HG02885 (cell line): ENCODE measurements around the gene INTS7.
"Not testable (repeated sequence)": the region's sequence is repeated elsewhere in the genome, so short reads cannot be mapped to it uniquely, and the experiment has no call there.

ENCODE experiments used
- ATAC-seq: cut with Tn5 transposase; IDR thresholded peaks from one replicate; pipeline ENCODE4 v1.9.1; 2021; ENCODE audit warnings: mild to moderate bottlenecking; ENCODE audit not compliant: unreplicated experiment, poor library complexity

INTS7 gene

DNA sequence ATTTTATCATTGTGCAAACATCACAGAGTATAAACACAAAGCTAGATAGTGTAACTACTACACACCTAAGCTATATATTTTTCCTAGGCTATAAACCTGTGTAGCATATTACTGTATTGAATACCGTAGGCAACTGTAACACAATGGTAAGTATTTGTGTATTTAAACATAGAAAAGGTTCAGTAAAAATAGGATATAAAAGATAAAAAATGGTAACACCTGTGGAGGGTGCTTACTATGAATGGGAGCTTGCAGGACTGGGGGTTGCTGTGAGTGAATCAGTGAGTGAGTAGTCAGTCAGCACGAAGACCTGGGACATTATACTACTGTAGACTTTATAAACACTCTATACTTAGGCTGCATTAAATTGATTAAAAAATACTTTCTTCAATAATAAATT, 4.3 kb upstream of the INTS7 start:
- no peak for ATAC-seq

GRCh38 chr1:212037900-212038299, 2.5 kb upstream of the INTS7 start:
- no peak for ATAC-seq

GRCh38 chr1:212035835-212036605, 663 bp upstream of the INTS7 start:
- peak; percentile 10 for ATAC-seq

DNA sequence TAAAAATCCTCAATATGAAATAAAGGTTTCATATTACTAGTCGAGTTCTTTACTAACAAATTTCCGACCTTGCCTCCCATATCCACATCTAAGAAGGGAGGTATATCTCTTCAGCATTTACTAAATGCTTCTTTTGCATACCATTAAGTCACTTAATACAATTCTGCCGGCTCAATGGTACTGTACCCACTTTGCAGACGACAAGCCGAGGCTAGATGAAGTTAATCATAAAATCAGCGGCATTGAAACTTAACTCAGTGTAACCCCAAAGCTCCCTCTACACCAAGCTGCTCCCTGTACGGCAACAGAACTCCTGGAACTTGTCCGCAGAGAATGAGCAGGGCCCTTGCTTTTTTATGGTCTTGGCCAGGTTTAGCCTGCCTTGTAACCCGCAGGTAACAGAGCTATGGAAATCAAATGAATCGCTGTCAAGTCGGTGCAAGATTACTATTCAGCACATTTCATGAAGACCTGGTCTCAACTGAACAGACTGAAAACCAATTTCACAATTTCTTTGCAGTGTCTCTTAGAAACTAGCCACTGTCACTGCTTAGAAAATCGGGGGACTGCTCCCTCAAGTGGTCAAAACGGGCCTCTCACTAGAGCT, 738 bp downstream of the INTS7 start:
- peak; percentile 3 for ATAC-seq

GRCh38 chr1:212030936-212031528, 4.3 kb downstream of the INTS7 start:
- no peak for ATAC-seq

GRCh38 chr1:212027727-212028126, 7.6 kb downstream of the INTS7 start:
- ATAC-seq, result not testable (repeated sequence)

DNA sequence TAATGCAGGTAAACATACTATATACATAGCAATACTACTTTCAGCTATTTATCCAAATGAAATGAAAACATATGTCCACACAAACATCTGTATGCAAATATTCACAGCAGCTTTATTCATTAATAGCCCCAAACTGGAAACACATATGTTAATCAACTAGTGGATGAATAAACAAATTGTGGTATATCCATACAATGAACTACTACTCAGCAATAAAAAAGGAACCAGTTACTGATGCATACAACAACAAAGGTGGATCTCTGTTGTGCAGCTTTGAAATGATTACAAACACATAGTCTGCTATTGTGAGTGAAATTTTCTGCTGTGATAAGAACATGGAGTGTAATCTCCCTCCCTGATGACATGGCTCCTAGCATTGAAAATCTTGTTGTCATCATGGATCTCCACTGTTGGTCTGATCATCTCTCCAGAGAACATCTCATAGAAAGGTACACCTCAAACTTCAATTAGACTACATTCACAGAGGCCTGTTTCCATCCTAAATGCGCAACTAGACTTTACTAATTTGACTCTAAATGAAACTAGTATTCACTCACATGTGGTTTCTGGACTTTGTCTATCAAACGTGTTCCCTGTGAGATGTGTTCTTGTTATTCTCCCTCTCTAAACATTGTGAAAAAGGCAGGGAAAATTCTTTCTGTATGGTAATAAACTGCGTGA, 10.7 kb downstream of the INTS7 start:
- no peak for ATAC-seq

GRCh38 chr1:212022908-212023307, 12.4 kb downstream of the INTS7 start:
- not testable (repeated sequence) for ATAC-seq

DNA sequence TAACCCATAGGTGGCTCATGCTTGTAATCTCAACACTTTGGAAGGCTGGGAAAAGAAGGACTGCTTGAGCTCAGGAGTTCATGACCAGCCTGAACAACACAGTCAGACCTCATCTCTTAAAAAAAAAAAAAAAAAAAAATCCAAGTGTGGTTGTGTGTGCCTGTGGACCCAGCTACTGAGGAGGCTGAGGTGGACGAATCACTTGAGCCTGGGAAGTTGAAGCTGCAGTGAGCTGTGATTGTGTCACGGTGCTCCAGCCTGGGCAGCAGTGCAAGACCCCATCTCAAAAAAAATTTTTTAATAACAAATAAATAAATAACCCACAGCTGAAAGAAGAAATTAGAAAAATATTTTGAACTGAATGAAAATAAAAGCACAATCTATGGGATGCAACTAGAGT, 13.8 kb downstream of the INTS7 start:
- no peak for ATAC-seq

DNA sequence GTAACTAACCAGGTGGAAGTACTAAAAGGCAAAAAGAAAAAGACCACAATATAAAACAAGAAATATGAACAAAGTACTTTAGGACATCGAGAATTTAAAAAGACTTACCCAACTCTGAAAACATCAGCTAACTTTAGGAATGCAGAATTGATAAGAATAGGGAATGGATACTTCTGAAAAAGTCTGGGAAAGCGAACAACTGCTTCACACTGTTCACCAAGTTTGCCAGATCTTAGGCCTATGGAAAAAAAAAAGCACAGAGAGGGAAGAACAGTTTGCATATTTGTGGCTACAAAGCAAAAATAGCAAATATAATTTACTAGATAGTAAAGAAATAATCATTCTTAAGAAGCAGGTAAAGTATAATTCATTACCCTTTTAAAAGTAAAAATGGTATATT, 14.4 kb downstream of the INTS7 start:
- no peak for ATAC-seq

- ATAC-seq, result no peak
Measured at GRCh38 chr1:212013672-212014071, 21.7 kb downstream of the INTS7 start.

DNA sequence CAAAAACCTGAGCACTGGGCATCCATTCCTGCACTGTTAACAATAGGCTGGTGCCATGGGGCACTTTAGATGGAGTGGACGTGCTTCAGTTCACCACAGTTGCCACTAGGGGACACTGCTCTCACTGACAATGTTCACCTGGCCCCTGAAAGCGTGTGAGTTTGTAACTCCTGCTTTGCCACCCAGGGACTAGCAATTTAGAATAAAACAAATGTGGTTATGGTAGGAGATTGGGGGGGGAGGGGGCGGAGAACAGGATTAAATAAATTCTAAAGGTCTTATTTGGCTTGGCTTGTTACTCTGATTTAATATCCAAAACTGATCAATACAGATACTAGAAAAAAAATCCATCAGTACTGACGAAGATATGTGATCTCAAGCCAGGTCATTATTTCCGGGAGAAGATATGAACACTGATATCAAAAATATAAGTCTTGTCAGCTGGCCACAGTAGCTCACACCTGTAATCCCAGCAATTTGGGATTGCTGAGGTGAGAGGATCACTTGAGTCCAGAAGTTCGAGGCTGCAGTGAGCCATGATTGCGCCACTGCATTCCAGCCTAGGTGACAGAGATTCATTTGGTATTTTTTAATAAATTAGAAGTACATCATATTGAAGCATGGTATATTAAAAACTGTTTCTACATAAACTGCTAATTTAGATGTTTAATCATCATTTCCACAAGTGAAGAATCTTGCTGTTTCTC, 23.2 kb downstream of the INTS7 start:
- peak; percentile 82 for ATAC-seq

GRCh38 chr1:212010004-212010403, 25.4 kb downstream of the INTS7 start:
- no peak for ATAC-seq

GRCh38 chr1:212009561-212009960, 25.8 kb downstream of the INTS7 start:
- no peak for ATAC-seq

GRCh38 chr1:212007886-212008285, 27.5 kb downstream of the INTS7 start:
- no peak for ATAC-seq

GRCh38 chr1:212007178-212007577, 28.2 kb downstream of the INTS7 start:
- no peak for ATAC-seq

GRCh38 chr1:212004895-212005608, 30.3 kb downstream of the INTS7 start:
- ATAC-seq, result no peak

- ATAC-seq, result no peak
Measured at GRCh38 chr1:212002536-212002935, 32.8 kb downstream of the INTS7 start.

- ATAC-seq, result not testable (repeated sequence)
Measured at GRCh38 chr1:211997426-211997825, 37.9 kb downstream of the INTS7 start.

DNA sequence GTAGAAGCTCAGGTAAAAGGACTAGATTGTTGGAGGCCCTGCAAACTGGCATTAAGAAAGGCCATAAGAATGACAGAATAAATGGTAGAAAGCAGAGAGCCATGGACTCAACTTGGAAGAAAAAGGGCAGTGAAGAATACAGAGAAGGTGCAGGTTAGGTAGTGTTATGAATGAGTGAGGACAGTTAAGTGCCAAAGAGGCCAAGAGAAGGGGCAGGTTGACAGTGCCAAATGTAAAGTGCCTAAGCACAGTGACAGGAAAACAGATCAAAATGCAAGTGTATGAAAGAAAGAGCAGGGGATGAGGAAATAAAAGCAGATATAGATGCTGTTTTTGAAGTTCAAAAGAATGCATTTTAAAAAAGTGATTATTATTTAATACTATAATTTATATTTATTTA, 43.7 kb downstream of the INTS7 start:
- ATAC-seq, result no peak
